Stimulated activated CD4-positive, alpha-beta T cell treated with anti-CD3 and anti-CD28 coated beads, Interleukin-15, amount 100 ng/mL, for 24 hours (primary cell): Measurements from ENCODE around the gene ARID5A.

Source experiments
- DNase-seq: peaks from one replicate; pipeline ENCODE4 v3.0.0-alpha.2; 2020

ARID5A gene

GRCh38 chr2:96528006-96528699, 8.4 kb upstream of the ARID5A start:
- peak; percentile 89 for DNase-seq

- DNase-seq: no peak
These were observed 7.7 kb upstream of the ARID5A start for GRCh38 chr2:96528700-96529375.

- no peak for DNase-seq
These were observed 7.0 kb upstream of the ARID5A start for GRCh38 chr2:96529376-96530143.

- no peak for DNase-seq
These were observed 6.5 kb upstream of the ARID5A start for GRCh38 chr2:96530144-96530430.

- no peak for DNase-seq
These were observed 5.8 kb upstream of the ARID5A start for GRCh38 chr2:96530474-96531357.

- DNase-seq: no peak
These were observed 5.2 kb upstream of the ARID5A start for GRCh38 chr2:96531366-96531765.

GRCh38 chr2:96531872-96532505, 4.6 kb upstream of the ARID5A start:
- DNase-seq: peak; percentile 93

- no peak for DNase-seq
These were observed 3.8 kb upstream of the ARID5A start for GRCh38 chr2:96532641-96533291.

GRCh38 chr2:96533292-96534073, 3.1 kb upstream of the ARID5A start:
- no peak for DNase-seq

GRCh38 chr2:96534141-96534540, 2.4 kb upstream of the ARID5A start:
- no peak for DNase-seq

GRCh38 chr2:96534701-96535181, 1.8 kb upstream of the ARID5A start:
- DNase-seq: no peak

GRCh38 chr2:96535331-96535730, 1.2 kb upstream of the ARID5A start:
- DNase-seq: no peak

GRCh38 chr2:96537066-96537733, 648 bp downstream of the ARID5A start:
- peak; percentile 92 for DNase-seq

- DNase-seq: peak; percentile 55
These were observed 1.4 kb downstream of the ARID5A start for GRCh38 chr2:96537734-96538486.

- peak; percentile 96 for DNase-seq
These were observed 2.1 kb downstream of the ARID5A start for GRCh38 chr2:96538487-96539214.

GRCh38 chr2:96539215-96539920, 2.8 kb downstream of the ARID5A start:
- no peak for DNase-seq

GRCh38 chr2:96540136-96540535, 3.6 kb downstream of the ARID5A start:
- no peak for DNase-seq
